ENCODE data around the gene DXO. TPM values are rescaled to one million over a fixed set of nuclear protein-coding genes. Genes with fewer than 3 reads are reported as not detected.
A peak's percentile ranks its signal among the peaks of the same experiment; 100 is the strongest.
"Not testable (repeated sequence)": the region's sequence is repeated elsewhere in the genome, so short reads cannot be mapped to it uniquely, and the experiment has no call there.

Gene DXO
- total RNA-seq (10 to 100 TPM; 30.2 to 53.2 (median 35.4) TPM), total RNA-seq (6.6 to 58.1 (median 24.8) reads per million in 29 experiments)
- total RNA-seq (2013): 28.7 TPM

DNA sequence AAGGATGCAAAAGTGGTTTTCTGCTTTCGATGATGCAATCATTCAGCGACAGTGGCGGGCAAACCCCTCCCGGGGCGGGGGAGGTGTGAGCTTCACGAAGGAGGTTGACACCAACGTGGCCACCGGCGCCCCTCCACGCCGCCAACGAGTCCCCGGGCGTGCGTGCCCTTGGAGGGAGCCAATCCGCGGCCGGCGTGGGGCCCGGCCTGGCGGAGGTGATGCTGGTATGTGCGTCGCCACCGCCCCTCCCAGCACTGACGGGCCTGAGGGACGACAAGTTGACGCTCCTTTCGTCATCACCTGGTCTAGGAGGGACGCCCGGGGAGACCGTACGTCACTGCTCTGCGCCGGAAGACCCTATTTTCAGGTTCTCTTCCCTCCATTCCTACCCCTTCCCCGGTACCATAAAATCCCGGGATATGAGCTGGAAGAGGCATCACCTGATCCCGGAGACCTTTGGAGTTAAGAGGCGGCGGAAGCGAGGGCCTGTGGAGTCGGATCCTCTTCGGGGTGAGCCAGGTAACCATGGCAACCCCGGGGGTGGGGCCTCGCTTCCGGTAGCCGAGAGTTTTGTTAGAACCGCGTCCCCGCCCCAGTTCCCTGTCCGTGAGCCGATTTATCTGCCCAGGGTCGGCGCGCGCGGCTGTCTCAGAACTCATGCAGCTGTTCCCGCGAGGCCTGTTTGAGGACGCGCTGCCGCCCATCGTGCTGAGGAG lies at the start of gene DXO:
DXO (minus strand) TSS at position 146 of the 716 bp plus-strand sequence. CDS start 463 bp downstream, outside the sequence.
- no peaks in the 10 kb centered on the region for H3K27me3 Mint-ChIP-seq
- Histone ChIP-seq H3K9me3 (no peaks in the 10 kb centered on the region), H3K4me1 (ENCODE audit: control insufficient read depth in 1 of 2, extremely low read depth in 1 of 2, insufficient read depth in 2 of 2, low read length in 2 of 2) (peaks cover 12 to 26% of the 10 kb centered on the region in 2 experiments), H3K4me3 (ENCODE audit: control insufficient read depth in 1 of 2, extremely low read depth in 1 of 2, low read length in 1 of 2) (peak within 1 kb of the TSS; percentile 83 to 95), H3K36me3 (ENCODE audit: control insufficient read depth in 2 of 2, extremely low read depth in 1 of 2, insufficient read depth in 1 of 2, low read length in 1 of 2) (peaks cover 20 to 27% of the 10 kb centered on the region in 2 donors), H3K27ac (ENCODE audit: low read length) (peak within 1 kb of the TSS; percentile 99), H3K27me3 (replicated peaks in 1 of 2; ENCODE audit: control insufficient read depth in 2 of 2, extremely low read depth in 1 of 2, insufficient read depth in 2 of 2, low read length in 1 of 2) (no peaks in the 10 kb centered on the region)
- peak; percentile 91 to 100 (median 99) for DNase-seq
- H3K4me1 Mint-ChIP-seq: peaks cover 39 to 49% (median 46%) of the 10 kb centered on the region in 3 donors
- ChIA-PET POLR2A (interaction anchor here (0.5 to 2.5 kb wide), 9 partner anchors 12 to 1482 kb away, joined by 3 to 23 read pairs (median 5); partner anchors contain the start of genes SKIC2 (in 2 of the 2), ATF6B (in 1 of the 2) and NELFE (in 1 of the 2)), CTCF (interaction anchor here in 1 of 2 donors (0.6 to 1.3 kb wide), 6 partner anchors 13 to 1080 kb away, joined by 3 to 5 read pairs (median 4); partner anchors contain the start of genes NELFE and SKIC2)
- under 1% methylated on average over 59 of the region's 62 CpGs for WGBS (ENCODE audit: insufficient coverage)
- H3K4me3 Mint-ChIP-seq: peak within 1 kb of the TSS; percentile 92 to 98 (median 97)
- H3K9me3 Mint-ChIP-seq: no peaks in the 10 kb centered on the region
- ATAC-seq (replicated peaks in 1 of 4): peak; percentile 90 to 94 (median 91)
- H3K36me3 Mint-ChIP-seq: peaks cover 15% of the 10 kb centered on the region
- peak within 1 kb of the TSS; percentile 100 for H3K27ac Mint-ChIP-seq

DNA sequence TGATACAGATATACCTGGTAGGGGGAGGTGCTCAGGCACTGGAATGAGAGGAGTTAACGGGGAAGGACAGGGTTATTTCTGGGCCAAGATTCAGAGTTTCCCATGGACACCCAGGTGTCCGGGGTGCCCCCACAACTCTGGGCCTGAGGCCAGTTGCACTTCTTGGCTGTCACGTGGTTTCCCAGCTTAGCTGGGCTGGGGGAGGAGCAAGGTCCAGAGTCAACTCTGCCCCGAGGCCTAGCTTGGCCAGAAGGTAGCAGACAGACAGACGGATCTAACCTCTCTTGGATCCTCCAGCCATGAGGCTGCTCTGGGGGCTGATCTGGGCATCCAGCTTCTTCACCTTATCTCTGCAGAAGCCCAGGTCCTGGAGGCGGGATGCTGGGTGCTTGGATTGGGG lies 42.6 kb upstream of the DXO start, which contains the start of gene C4B:
C4B (plus strand) TSS at position 249 of the 400 bp plus-strand sequence; CDS start at position 300, 51 bp downstream.
- H3K4me3 Mint-ChIP-seq; H3K4me3 ChIP-seq (ENCODE audit: control insufficient read depth in 1 of 2, extremely low read depth in 1 of 2, low read length in 1 of 2); H3K9me3 Mint-ChIP-seq; ATAC-seq (replicated peaks in 1 of 4); H3K27me3 ChIP-seq (replicated peaks in 1 of 2; ENCODE audit: control insufficient read depth in 2 of 2, extremely low read depth in 1 of 2, insufficient read depth in 2 of 2, low read length in 1 of 2); H3K4me1 ChIP-seq (ENCODE audit: control insufficient read depth in 1 of 2, extremely low read depth in 1 of 2, insufficient read depth in 2 of 2, low read length in 2 of 2); H3K9me3 ChIP-seq; H3K36me3 ChIP-seq (ENCODE audit: control insufficient read depth in 2 of 2, extremely low read depth in 1 of 2, insufficient read depth in 1 of 2, low read length in 1 of 2); DNase-seq; H3K27ac ChIP-seq (ENCODE audit: low read length); H3K4me1 Mint-ChIP-seq; H3K27ac Mint-ChIP-seq; H3K27me3 Mint-ChIP-seq; POLR2A ChIA-PET; CTCF ChIA-PET; H3K36me3 Mint-ChIP-seq: not testable (repeated sequence)
- no CpG with 5 or more reads among the region's 6 CpGs for WGBS (ENCODE audit: insufficient coverage)

DNA sequence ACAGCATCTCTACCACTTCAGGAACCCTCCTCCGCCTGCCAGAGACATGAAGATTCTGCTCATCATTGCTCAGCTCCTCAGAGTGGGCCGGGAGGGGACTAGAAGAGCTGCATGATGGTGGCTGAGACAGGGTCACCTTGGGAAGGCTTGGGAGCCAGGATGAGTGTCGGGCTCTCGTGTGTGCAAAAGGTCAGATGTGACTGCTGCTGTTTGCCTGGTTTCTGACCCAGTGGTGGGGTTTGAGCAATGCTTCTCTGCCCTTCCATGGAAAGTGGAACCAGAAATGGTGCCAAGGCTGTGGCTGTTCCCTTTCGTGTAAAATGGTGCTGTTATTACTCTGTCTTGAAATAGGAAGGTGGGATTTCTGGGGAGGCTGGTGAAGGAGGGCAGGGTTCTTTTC lies 41.8 kb upstream of the DXO start:
- H3K4me3 Mint-ChIP-seq; H3K9me3 ChIP-seq; H3K4me1 Mint-ChIP-seq; H3K4me1 ChIP-seq (ENCODE audit: control insufficient read depth in 1 of 2, extremely low read depth in 1 of 2, insufficient read depth in 2 of 2, low read length in 2 of 2); CTCF ChIA-PET; H3K27me3 Mint-ChIP-seq; H3K36me3 ChIP-seq (ENCODE audit: control insufficient read depth in 2 of 2, extremely low read depth in 1 of 2, insufficient read depth in 1 of 2, low read length in 1 of 2); DNase-seq; H3K27ac ChIP-seq (ENCODE audit: low read length); H3K36me3 Mint-ChIP-seq; H3K4me3 ChIP-seq (ENCODE audit: control insufficient read depth in 1 of 2, extremely low read depth in 1 of 2, low read length in 1 of 2); H3K27ac Mint-ChIP-seq; H3K9me3 Mint-ChIP-seq; H3K27me3 ChIP-seq (replicated peaks in 1 of 2; ENCODE audit: control insufficient read depth in 2 of 2, extremely low read depth in 1 of 2, insufficient read depth in 2 of 2, low read length in 1 of 2); ATAC-seq (replicated peaks in 1 of 4); POLR2A ChIA-PET: not testable (repeated sequence)
- no CpG with 5 or more reads among the region's 5 CpGs for WGBS (ENCODE audit: insufficient coverage)

DNA sequence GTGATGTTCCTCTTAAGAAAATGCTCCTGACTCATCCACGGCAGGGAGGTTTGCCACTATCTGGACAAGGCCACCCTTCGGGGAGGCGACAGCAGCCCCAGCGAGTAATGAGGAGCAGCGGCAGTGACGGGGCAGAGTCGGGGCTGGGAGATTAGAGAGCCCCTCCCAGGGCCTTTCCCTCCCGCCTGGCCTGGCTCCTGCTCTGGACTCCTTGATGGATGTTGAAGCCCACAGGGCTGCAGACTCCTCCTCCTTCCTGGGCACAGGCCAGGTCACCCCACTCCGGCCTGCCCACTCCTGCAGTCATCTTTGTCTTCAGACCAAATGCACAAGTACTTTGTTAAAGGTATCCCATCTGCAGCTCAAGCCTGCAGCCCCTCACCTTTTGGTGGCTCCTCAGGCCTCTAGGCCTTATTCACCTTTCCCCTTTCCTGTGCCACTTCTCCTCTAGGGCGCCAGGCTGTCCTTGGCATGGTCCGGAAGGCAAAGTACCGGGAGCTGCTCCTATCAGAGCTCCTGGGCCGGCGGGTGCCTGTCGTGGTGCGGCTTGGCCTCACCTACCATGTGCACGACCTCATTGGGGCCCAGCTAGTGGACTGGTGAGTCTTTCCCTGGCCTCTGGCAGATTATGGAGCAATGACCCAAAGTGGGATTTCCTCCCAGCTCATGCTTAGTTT lies 41.1 kb upstream of the DXO start:
- WGBS (ENCODE audit: insufficient coverage): no CpG with 5 or more reads among the region's 17 CpGs
- H3K36me3 Mint-ChIP-seq; H3K4me3 ChIP-seq (ENCODE audit: control insufficient read depth in 1 of 2, extremely low read depth in 1 of 2, low read length in 1 of 2); CTCF ChIA-PET; H3K27ac Mint-ChIP-seq; H3K9me3 Mint-ChIP-seq; H3K27me3 Mint-ChIP-seq; H3K4me1 ChIP-seq (ENCODE audit: control insufficient read depth in 1 of 2, extremely low read depth in 1 of 2, insufficient read depth in 2 of 2, low read length in 2 of 2); POLR2A ChIA-PET; H3K36me3 ChIP-seq (ENCODE audit: control insufficient read depth in 2 of 2, extremely low read depth in 1 of 2, insufficient read depth in 1 of 2, low read length in 1 of 2); H3K27me3 ChIP-seq (replicated peaks in 1 of 2; ENCODE audit: control insufficient read depth in 2 of 2, extremely low read depth in 1 of 2, insufficient read depth in 2 of 2, low read length in 1 of 2); ATAC-seq (replicated peaks in 1 of 4); H3K4me1 Mint-ChIP-seq; H3K4me3 Mint-ChIP-seq; H3K27ac ChIP-seq (ENCODE audit: low read length); H3K9me3 ChIP-seq; DNase-seq: not testable (repeated sequence)

DNA sequence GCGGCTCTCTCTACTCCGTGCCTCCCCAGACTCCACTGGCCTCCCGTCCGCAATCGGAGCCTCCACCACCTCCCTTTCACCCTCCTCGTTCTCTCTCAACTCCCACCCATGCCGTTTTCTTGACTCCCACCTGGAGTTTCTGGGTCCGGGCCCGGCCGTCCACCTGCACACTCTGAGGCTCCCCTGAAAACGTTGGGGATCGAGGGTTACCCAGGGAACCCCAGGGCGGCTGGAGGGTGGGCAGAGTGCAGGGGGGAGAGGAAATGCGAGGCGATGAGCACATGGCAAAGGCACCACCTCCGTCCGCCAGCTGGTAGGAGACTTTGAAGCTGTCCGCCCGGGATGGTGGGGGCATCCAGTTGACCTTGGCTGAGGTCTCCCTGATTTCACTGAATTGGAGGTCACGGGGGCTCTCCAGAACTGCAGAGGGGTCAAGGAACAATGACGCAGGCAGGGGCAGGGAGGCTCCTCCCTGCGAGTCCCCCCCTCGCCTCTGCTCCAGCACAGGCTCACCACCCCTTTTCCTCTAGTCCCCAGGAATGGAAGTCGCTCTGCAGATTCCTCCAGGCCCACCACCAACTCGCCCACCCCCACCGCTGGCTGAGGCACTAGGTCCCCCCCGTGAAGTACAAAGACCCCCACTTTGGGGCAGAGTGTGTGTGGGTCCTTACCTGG lies 39.1 kb upstream of the DXO start:
- H3K4me3 ChIP-seq (ENCODE audit: control insufficient read depth in 1 of 2, extremely low read depth in 1 of 2, low read length in 1 of 2); ATAC-seq (replicated peaks in 1 of 4); H3K27me3 ChIP-seq (replicated peaks in 1 of 2; ENCODE audit: control insufficient read depth in 2 of 2, extremely low read depth in 1 of 2, insufficient read depth in 2 of 2, low read length in 1 of 2); H3K4me3 Mint-ChIP-seq; H3K27ac Mint-ChIP-seq; H3K27ac ChIP-seq (ENCODE audit: low read length); POLR2A ChIA-PET; H3K36me3 Mint-ChIP-seq; H3K4me1 ChIP-seq (ENCODE audit: control insufficient read depth in 1 of 2, extremely low read depth in 1 of 2, insufficient read depth in 2 of 2, low read length in 2 of 2); H3K36me3 ChIP-seq (ENCODE audit: control insufficient read depth in 2 of 2, extremely low read depth in 1 of 2, insufficient read depth in 1 of 2, low read length in 1 of 2); H3K27me3 Mint-ChIP-seq; CTCF ChIA-PET; H3K4me1 Mint-ChIP-seq; H3K9me3 ChIP-seq; H3K9me3 Mint-ChIP-seq: not testable (repeated sequence)
- no CpG with 5 or more reads among the region's 27 CpGs for WGBS (ENCODE audit: insufficient coverage)
- DNase-seq: peak in 1 of 35 experiments; percentile 8

DNA sequence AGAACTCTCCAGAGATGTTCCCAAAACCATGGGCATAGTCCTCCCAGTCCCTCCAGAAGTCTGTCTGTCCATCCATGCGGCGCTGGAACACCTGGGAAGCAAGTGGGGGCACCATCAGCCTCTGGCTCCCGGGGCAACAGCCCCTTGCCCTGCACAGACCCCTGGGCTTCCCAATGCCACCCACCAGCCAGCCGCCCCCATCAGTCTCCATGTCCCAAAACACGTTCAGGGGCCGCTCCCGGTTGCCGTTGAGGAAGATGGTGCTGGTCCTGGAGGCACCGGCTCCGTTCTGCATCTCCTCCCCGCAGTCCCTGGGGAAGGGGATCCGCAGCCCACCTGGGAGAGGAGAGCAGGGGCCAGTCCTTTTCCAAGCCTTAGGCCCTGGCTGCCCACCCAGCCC lies 37.6 kb upstream of the DXO start:
- H3K4me3 Mint-ChIP-seq; H3K9me3 ChIP-seq; H3K36me3 ChIP-seq (ENCODE audit: control insufficient read depth in 2 of 2, extremely low read depth in 1 of 2, insufficient read depth in 1 of 2, low read length in 1 of 2); H3K9me3 Mint-ChIP-seq; POLR2A ChIA-PET; H3K36me3 Mint-ChIP-seq; H3K27ac ChIP-seq (ENCODE audit: low read length); H3K4me3 ChIP-seq (ENCODE audit: control insufficient read depth in 1 of 2, extremely low read depth in 1 of 2, low read length in 1 of 2); H3K27me3 Mint-ChIP-seq; H3K27ac Mint-ChIP-seq; H3K4me1 ChIP-seq (ENCODE audit: control insufficient read depth in 1 of 2, extremely low read depth in 1 of 2, insufficient read depth in 2 of 2, low read length in 2 of 2); DNase-seq; CTCF ChIA-PET; H3K27me3 ChIP-seq (replicated peaks in 1 of 2; ENCODE audit: control insufficient read depth in 2 of 2, extremely low read depth in 1 of 2, insufficient read depth in 2 of 2, low read length in 1 of 2); ATAC-seq (replicated peaks in 1 of 4); H3K4me1 Mint-ChIP-seq: not testable (repeated sequence)
- no CpG with 5 or more reads among the region's 12 CpGs for WGBS (ENCODE audit: insufficient coverage)
